Germinal center (tissue), 1 donor: ENCODE measurements around the gene SLFN12L.
A peak's percentile ranks its signal among the peaks of the same experiment; 100 is the strongest.

Source experiments
- DNase-seq: peaks from one replicate; pipeline ENCODE4 v3.0.0; 2012; ENCODE audit warnings: mixed read lengths, low spot score

SLFN12L gene

GRCh38 chr17:35432176-35433074 is 105.1 kb downstream of the SLFN12L start, which contains the start of gene SLFN12:
Gene SLFN12 (minus strand): TSS chr17:35432500. CDS start chr17:35423028, 9,472 bp downstream.
- DNase-seq, result peak; percentile 72

GRCh38 chr17:35429702-35430101 is 107.8 kb downstream of the SLFN12L start:
- no peak for DNase-seq

- DNase-seq, result no peak
Measured at GRCh38 chr17:35428229-35428628, 109.2 kb downstream of the SLFN12L start.

GRCh38 chr17:35423761-35424160 is 113.7 kb downstream of the SLFN12L start:
- no peak for DNase-seq
